ENCODE measurements around the gene AGTPBP1.

DNA sequence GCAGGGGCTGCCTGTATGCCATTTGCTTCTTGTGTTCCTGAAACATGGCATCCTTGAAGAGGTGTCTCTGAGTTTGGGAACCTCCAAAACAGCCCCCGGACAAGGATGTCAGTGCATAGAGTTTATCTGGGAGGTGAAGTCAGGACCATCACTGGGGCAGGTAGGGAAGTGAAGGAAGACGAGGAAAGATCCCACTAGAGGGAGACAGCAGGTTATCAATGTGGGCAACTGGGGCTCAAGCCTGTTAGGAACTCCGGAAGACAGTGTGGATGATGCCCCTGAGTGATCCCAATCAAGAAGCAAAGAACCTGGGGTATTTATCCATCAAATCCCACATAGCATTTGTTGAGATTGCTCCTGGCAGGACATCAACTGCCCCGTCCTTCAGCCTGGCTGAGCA is 233.1 kb downstream of the AGTPBP1 start:
- TF ChIP-seq, protein P1, sequence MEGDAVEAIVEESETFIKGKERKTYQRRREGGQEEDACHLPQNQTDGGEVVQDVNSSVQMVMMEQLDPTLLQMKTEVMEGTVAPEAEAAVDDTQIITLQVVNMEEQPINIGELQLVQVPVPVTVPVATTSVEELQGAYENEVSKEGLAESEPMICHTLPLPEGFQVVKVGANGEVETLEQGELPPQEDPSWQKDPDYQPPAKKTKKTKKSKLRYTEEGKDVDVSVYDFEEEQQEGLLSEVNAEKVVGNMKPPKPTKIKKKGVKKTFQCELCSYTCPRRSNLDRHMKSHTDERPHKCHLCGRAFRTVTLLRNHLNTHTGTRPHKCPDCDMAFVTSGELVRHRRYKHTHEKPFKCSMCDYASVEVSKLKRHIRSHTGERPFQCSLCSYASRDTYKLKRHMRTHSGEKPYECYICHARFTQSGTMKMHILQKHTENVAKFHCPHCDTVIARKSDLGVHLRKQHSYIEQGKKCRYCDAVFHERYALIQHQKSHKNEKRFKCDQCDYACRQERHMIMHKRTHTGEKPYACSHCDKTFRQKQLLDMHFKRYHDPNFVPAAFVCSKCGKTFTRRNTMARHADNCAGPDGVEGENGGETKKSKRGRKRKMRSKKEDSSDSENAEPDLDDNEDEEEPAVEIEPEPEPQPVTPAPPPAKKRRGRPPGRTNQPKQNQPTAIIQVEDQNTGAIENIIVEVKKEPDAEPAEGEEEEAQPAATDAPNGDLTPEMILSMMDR (IDR thresholded peaks at IDR 0.05), result no peak
- TF ChIP-seq POLR2A (IDR thresholded peaks at IDR 0.05), result no peak
